Endothelial cell of hepatic sinusoid (primary cell): Measurements from ENCODE around the gene MGME1.

ENCODE experiments used
- in situ Hi-C: cut with HindIII; loops from 2 replicates; pipeline ENCODE4 v1.10.0; 2017; ENCODE audit warnings: low sequenced_read_pairs

The MGME1 gene, protein sequence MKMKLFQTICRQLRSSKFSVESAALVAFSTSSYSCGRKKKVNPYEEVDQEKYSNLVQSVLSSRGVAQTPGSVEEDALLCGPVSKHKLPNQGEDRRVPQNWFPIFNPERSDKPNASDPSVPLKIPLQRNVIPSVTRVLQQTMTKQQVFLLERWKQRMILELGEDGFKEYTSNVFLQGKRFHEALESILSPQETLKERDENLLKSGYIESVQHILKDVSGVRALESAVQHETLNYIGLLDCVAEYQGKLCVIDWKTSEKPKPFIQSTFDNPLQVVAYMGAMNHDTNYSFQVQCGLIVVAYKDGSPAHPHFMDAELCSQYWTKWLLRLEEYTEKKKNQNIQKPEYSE

DNA sequence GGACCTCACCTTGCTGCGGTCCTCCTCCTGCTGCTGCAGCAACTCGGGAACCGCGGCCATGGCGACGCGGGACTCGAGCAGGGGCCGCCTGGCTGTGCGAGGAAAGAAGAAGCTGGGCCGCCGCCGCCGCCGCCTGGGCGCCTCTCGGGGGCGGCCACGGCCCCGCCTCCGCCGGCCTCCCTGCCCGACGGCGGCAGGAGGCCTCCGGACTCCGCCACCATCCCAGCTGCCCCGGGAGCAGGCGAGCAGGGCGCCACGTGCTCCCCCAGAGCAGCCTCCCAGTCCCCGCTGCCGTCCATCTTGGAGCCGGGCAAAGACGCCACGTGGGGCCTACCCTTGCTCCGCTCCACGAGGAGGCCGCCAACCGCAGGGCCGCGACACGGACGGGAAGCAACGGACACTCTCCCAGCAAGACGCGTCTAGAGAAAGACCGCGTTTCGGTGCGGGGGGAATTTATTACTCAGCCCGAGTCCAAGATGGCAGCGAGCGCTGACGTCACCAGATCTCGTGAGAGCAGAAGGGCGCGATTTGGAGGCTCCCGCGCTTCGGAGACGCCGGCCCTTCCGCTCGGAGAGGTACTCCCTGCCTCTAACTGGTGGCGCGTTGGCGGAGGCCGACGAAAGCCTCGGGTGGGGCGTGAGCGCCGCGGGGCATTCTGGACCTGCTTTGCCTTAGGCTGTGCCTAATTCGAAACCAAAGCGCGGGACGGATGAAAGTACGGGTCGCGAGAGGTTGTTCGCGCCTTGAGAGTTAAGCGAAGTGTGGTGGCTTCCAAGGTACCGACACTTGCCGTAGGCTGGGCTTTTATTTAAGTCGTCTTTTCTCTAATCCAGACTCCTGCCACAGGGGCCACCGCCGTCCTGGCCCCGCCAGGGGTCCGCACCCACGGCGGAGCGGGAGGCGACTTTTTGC is at the start of gene MGME1, which contains the start of gene SNX5:
Gene MGME1 (plus strand): TSS at position 653 of the 912 bp plus-strand sequence. CDS start 842 bp downstream, outside the sequence.
Gene SNX5 (minus strand): TSS at position 429 of the 912 bp plus-strand sequence. CDS start 369 bp downstream, at position 60.
- in situ Hi-C loops, result no loop called here

DNA sequence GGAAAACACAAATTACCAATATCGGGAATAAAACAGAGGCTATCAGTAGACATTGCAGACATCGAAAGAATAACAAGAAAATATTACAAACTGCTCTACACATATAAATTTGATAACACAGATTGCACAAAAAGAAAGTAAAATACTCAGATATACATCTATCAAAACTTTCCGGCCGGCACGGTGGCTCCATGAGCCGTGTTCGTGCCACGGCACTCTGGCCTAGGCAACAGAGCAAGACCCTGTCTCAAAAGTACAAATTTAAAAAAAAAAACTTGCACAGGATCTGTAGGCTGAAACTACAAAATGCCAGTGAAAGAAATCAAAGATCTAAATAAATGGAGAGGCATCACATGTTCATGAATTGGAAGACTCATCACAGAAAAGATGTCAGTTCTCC is 49.7 kb upstream of the MGME1 start:
- in situ Hi-C loops, result no loop called here

DNA sequence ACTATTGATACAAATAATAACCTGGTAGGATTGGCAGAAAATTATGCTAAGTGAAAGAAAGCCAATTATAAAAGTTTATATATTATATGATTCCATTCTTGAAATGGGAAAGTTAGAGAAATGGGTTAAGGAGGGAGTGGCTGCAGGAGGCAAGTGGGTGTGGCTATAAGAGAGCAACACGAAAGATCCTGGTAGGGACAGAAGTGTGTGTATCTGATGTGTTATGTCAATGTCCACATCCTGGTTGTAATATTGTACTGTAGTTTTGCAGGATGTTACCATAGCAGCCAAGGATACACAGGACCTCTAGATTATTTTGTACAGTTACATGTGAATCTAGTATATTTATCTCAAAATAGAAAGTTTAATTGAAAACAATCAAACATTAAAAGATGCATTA is 47.0 kb upstream of the MGME1 start:
- in situ Hi-C loops, result no loop called here

DNA sequence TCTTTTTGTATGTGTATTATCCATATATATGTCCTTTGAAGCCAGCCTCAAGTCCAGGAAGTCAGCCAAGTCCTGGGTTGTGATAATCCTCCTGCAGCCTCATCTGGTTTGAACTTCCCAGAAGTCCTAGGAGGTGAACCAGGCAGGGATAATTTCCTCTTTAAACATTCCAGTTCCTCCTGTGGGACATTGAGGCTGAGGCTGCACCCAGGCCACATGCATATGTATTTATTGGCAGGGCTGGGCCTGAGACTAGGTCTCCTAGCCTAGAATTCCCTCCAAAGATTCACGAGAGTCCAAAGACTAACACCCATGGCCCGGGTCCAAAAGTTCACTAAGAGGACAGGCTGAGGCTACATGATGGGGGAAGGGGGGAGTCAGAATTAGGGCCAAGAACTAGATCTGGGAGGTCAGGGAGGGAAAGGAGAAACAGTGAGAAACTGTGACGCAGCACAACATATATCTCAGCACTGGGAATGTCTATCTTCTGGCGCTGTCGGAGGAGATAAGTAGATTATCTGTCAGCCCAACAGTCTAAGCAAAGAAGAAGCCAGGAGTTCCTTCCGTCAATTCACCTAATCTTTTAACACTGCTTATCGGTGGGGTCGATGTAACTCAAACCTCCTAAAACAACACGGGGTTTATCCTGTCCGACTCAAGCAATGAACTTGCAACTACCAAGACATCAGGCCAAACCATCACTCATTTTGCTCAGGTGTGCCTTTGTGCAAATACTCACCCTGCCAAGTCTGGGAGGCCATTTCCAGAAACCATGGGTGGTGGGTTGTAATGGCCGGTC is 43.5 kb upstream of the MGME1 start:
- in situ Hi-C loops, result no loop called here

DNA sequence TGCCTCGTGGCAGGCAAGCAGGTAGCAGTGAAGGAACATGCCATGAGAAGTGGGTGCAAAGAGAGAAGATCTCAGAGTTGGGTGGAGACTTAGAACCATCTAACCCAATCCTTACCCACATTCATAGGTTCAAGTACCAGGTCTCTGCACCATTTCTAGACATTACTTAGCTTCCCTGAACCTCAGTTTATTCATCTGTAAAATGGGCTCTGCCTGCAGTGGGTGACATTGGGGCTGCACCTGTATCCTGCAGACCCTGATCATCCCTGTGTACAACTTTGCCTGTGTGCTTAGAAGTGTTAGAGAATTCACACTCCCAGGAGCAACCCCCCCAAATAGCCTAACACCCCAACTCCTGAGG is 42.9 kb upstream of the MGME1 start:
- in situ Hi-C loops, result no loop called here

GRCh38 chr20:17928211-17928611 is 40.6 kb upstream of the MGME1 start:
- in situ Hi-C loops, result no loop called here

- in situ Hi-C loops, result no loop called here
These were observed 40.0 kb upstream of the MGME1 start for GRCh38 chr20:17928633-17929311.

- in situ Hi-C loops, result no loop called here
These were observed 37.3 kb upstream of the MGME1 start for GRCh38 chr20:17931513-17931912.

GRCh38 chr20:17932396-17932795 is 36.4 kb upstream of the MGME1 start:
- in situ Hi-C loops, result no loop called here

DNA sequence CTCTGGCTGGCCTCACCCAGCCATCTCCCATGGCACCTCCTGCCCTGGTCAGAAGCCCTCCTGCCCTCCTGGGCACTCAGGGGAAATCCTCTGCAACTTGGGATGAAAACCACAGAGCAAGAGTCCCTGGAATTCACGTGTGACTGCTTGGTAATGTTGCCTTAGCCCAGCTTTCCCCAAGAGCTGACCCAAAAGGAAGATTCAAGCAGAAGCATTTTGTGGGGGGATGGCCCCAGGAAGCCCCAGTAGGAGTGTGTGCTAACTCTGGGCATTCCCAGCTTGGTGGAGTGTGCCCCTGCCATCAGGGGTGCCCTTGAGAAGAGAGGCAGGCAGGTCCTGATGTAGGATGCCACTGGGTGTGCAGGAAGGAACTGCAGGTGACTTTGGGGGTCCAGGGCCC is 35.7 kb upstream of the MGME1 start:
- in situ Hi-C loops, result no loop called here

DNA sequence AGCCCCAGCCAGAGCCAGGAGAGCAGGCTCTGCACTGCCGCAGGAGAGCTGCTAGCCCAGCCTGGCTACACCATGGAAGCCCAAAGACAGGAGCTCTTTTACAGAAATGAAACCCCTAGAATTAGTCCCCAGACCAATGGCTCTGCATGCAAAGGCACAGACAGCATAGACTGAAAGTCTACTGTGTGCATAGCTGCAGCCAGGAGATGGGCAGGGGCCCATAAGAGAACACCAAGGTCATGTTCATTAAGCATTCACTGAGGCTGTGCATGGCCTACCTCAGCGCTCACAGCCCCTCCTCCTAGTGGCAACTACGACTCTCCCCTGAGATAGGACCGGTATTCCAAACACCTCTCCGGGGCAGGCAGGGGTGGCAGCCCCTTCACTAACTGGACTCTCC is 35.1 kb upstream of the MGME1 start:
- in situ Hi-C loops, result no loop called here

DNA sequence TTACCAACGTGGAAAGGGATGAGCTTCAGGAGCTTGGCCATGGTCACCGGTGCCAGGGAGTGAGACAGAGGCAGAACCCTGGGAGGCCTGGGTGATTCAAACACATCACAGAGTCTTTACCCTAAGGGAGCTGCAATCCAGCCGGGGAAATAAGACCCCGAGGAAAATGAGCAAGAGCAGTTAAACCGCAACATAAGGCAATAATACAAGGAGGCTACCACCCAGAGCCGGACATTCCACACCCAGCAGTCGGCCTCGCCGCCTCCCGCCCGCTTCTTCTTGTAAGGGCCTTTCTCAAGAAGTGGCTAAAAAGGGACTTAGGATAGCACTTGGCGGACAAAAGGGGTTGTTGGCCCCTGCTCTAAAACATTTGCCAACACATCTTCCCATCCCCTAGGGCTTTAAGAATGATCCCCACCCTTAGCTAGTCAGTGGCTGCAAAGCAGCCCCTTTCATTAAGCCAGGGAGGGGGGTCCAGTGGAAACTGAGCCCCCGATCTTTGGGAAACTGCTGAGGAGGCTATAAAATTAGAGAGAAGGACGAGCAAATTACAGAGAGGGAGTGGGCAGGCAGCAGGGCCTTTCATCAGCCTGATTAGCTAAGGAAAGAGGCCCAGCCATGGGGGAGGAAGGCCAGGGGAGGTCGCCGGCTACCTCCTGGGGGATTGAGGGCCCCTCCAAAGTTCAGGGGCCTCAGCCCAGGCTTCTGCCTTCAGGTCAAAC is 34.5 kb upstream of the MGME1 start:
- in situ Hi-C loops, result no loop called here

- in situ Hi-C loops, result no loop called here
These were observed 33.6 kb upstream of the MGME1 start for GRCh38 chr20:17935186-17935585.

DNA sequence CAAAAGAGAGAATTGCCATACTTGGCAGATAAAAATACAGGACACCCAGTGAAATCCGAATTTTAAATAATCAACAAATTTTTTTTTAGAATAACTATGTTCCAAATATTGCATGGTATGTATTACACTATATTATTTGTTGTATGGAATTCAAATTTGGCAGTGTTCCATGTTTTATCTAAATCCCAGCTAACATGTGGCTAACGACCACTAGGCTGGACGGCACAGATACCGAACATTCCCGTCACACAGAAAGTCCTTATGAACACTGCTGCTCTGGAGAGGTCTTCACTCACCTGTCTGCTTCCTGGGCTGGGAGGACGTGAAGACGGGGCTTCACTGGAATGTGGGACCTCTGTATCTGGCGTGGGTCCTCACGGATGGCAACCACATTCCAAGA is 33.1 kb upstream of the MGME1 start:
- in situ Hi-C loops, result no loop called here

GRCh38 chr20:17936286-17936760 is 32.5 kb upstream of the MGME1 start:
- in situ Hi-C loops, result no loop called here

DNA sequence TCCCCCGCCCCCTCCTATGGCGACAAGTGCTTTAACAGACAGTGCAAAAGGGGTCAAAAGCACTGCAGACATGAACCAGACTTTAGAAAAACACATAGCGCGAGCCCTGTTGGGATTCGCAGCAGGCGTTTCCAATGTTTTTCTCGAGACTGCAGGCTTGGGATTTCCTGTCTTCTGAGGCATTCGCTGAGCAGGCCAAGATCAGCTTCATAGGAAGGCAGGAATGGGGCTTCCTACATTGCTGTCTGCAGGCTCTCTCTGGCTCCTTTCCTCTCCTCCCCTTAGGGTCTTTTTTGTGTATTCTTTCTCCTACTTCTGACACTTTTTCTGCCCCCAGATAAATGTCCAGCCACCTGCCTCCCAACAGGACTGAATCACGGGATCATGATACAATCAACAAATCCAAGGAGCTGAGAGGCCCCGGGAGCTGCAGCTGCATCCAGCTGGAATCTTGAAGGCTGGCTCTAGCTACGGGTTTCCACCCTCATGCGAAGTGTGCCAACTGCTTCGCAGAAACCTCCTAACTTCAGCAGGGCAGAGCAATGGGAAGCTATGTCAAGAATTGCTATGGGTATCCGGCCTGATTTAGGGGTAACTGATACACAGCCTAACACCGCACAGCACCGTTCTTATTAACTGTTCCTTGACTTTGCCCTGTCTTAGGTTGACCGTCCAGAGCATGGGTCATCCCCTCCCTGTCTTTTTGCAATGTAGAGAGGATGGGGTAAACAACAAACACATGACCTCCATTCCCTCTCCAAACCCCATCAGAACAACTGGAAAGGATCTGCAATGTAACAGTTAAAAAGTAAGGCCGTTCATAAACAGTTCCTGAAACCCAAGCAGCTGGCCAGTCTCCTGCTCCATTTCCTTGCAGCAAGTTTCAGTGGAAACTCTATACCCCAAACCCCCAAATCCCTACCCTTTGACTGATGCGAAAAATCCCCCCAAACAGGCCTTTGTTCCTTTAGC is 31.8 kb upstream of the MGME1 start:
- in situ Hi-C loops, result no loop called here

GRCh38 chr20:17938871-17939619 is 29.8 kb upstream of the MGME1 start:
- in situ Hi-C loops, result no loop called here
